GM21825 (cell line): ENCODE measurements around the gene RBM44.
"Not testable (repeated sequence)": the region's sequence is repeated elsewhere in the genome, so short reads cannot be mapped to it uniquely, and the experiment has no call there.

Experiments
- ATAC-seq: cut with Tn5 transposase; IDR thresholded peaks from one replicate; pipeline ENCODE4 v1.9.1; 2021; ENCODE audit warnings: mild to moderate bottlenecking, moderate library complexity; ENCODE audit not compliant: unreplicated experiment

Gene RBM44

GRCh38 chr2:237841051-237841450 is 42.5 kb downstream of the RBM44 start:
- ATAC-seq, result no peak

GRCh38 chr2:237848940-237849339 is 50.4 kb downstream of the RBM44 start:
- not testable (repeated sequence) for ATAC-seq

- ATAC-seq, result no peak
Observed at GRCh38 chr2:237854295-237854694, 55.7 kb downstream of the RBM44 start.

GRCh38 chr2:237857791-237858190 is 59.2 kb downstream of the RBM44 start:
- no peak for ATAC-seq

DNA sequence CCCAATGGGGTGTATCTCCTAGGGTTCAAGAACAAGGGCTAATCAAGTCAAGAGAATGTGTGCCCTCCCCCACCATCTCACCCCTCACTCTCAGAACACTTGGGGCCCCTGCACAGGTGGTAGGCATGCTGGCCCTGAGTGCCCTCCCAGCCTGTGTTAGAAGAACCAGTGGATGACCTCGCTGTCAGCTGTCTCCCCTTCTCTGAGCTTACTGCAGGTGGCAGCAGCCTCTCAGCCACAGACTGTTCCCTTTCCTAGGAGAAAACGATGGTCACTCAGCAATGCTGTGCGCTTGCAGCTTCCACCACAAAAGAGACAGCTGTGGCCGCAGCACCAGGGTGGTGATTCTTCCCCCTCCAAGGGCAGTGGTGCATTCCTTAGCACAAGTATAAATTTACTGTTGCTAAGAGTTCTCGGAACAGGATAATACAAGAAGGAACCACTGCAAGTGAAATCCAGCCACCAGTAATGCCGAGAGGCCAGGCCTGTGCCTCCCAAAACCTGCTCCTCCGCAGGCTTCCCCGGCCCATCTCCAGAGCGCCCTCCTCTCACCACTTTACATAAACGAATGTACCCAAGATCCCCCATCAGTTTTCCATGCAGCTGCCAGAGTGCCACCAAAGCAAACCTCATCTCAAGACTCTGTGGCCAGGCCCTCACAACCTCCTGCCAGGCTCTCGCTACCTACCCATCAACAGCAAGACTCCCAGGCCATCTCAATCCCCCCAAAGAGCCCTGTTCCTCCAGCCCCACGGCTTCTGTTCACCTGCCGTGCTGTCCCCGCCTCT is 59.9 kb downstream of the RBM44 start:
- no peak for ATAC-seq

- ATAC-seq, result no peak
Observed at GRCh38 chr2:237859082-237859433, 60.5 kb downstream of the RBM44 start.

GRCh38 chr2:237859533-237860272 is 61.1 kb downstream of the RBM44 start, which contains the start of gene RAMP1:
TSS of gene RAMP1 (plus strand) at chr2:237859623. CDS start at chr2:237859676, 53 bp downstream.
- ATAC-seq, result no peak

- no peak for ATAC-seq
Observed at GRCh38 chr2:237860273-237860935, 61.8 kb downstream of the RBM44 start.

DNA sequence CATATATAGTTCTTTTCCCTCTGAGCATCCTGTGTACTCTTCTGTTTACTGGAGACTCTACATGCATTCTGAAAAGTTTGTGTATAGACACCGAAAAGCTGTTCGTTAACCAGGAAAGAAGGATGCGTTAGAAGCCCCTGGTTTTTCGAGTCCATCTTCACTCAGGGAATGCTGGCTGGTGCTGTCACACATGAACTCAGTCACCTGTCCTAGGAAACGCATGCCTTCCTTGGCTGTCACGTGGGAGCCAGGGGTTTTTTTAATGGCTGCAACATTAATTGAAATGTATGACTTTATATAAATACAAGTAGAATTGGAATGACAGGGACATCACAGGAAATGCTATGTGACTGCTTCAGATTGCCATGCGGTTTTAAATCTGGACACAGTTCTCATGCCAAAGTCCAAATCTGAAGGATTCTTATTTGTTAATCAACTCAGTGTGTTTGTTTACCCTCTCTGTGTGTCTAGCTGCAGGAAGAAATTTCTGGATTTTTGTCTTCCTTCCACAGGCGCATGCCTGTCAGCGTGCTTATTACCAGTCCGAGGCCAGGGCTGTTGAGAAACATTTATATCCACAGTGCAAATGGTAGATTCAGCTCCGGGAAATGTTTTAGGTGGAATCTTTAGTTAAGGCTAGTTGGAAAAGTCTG is 63.4 kb downstream of the RBM44 start:
- ATAC-seq, result no peak

DNA sequence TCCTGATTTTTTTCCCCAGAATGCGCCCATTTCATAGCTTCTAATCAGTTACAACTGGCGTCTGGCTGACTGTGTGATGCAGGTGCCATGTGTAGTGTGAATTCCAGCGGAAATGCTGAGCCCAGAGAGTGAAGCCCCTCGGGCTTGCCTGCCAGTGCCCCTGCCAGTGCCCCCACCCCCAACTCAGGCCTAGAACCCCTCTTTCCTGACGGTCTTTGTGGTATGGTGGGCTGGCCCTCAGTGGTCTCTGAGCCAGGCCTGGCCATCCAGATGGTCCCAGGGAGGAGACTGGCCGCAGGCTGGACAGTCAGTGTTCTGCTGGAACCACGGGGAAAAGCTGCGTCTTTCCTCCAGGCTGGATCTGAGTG is 63.9 kb downstream of the RBM44 start:
- ATAC-seq, result no peak

DNA sequence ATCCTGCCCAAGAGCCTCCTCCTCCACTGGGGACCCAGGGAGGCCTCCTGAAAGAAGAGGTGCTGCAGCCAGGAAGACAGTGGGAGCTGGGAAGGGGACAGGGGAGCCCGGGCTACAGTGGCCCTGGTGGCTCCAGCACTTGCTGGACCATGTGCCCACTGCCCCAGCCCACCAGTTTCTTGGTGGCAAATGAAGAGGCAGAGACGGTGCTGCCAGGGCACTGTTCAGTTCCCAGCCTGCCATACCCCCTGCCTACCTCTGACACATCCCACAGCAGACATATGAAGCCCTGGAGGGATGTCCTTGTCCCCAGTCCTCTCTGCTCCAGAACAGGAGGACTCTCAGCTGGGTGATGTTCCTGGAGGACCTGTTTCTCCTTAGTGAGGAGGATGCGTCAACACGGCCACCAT is 64.5 kb downstream of the RBM44 start:
- ATAC-seq, result no peak

DNA sequence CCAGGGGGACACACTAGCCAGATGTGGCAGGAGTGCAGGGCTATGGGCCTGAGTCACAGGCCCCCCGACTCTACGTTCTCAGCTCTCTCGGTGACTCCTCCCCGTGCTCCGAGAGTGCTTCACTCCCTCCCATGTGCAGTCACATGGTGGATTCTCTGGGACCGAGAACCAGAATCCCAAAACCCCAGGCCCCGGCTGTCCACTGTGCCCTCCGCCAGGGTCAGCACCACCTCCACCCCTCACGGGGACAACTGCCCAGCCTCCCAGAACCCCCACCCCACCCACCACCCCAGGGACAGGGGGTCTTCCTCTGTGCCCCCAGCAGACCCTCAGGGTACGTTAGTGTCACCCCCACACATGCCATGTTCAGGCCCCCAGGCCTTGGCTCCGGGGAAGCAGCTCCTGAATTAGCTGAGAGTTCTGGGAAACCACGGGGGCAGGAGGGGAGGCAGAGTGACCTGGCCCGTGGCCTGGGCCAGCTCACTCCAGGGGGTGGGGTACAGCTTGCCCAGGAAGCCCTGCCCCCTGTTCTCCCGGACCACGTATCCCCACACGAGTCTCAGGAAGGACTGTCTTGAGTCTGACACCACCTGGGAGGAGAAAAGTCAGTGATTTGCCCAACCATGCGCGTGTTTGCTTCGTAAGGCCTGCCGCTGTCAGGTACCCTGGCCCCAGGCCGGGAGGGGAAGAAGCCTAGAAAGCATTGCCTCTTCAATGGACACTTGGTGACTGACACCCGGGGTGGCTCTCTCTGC is 65.3 kb downstream of the RBM44 start:
- no peak for ATAC-seq

GRCh38 chr2:237864444-237864931 is 65.9 kb downstream of the RBM44 start:
- no peak for ATAC-seq

GRCh38 chr2:237864940-237865622 is 66.5 kb downstream of the RBM44 start:
- no peak for ATAC-seq

GRCh38 chr2:237865623-237866041 is 67.1 kb downstream of the RBM44 start:
- ATAC-seq, result no peak

DNA sequence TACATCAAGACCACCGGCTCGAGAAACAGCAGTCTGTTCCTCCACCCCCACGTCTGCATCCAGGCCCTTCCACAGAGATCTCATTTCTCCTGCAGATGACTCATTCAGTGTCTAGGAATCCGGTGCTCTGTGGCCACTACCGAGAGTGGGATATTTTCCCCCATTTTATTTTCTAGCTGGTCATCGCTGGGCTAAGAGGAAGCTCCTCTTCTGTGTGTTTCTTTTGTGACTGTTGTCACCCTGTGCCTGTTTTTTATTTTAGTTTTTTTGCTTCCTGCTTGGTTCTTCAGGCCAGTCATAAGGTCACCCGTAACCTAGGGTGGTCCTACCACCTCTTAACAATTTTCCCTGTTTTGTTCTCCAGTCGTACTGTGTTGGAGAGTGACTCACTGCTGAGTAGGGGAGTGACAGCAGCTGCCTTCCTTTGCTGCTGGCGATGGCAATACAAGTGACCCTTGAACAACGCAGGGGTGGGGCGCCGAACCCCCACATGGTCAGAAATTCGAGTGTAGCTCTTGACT is 67.6 kb downstream of the RBM44 start:
- no peak for ATAC-seq

- no peak for ATAC-seq
Observed at GRCh38 chr2:237867465-237867864, 68.9 kb downstream of the RBM44 start.

DNA sequence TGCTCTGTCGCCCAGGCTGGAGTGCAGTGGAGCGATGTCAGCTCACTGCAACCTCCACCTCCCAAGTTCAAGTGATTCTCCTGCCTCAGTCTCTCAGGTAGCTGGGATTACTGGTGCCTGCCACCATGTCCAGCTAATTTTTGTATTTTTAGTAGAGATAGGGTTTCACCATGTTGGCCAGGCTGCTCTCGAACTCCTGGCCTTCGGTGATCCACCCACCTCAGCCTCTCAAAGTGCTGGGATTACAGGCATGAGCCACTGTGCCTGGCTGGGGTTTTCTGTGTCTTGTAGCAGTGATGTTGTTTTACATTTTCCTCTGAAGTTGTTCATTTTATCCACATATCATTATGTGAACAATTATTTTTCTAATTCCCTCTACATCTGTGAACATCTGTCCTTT is 69.5 kb downstream of the RBM44 start:
- ATAC-seq, result not testable (repeated sequence)

DNA sequence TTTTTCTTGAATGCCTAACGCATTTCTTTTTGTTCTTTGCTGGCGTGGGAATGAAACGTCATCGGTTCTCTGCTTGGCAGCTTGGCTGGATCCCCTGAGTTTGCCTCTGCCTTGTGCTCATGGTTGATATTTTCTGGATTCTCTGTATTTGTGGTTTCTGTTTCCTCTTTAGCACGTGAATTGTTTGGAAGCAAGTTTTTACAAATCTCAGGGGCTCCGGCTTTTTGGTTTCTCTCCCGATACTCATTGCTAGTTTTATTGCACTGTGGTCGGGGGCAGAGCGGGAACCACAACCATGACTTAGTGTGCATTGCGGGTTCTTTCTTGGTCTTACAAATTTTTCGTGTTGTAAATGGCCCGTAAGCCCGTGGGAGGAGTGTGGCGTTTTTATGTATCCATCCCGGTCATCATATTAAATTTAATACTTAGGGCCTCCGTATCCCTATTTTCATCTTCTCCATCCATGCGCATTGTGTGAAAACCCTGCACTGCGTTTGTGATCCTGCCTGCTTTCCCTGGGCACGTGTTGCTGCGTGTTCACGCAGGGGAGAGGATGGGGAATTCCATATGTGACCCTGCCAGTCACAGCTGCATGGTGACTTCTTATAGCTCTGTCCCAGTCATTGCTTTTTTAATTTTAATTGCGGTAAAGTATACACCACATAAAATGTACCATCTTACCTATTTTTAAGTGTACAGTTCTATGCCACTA is 70.2 kb downstream of the RBM44 start:
- ATAC-seq, result no peak
